ENCODE results near the gene PJA2.

DNA sequence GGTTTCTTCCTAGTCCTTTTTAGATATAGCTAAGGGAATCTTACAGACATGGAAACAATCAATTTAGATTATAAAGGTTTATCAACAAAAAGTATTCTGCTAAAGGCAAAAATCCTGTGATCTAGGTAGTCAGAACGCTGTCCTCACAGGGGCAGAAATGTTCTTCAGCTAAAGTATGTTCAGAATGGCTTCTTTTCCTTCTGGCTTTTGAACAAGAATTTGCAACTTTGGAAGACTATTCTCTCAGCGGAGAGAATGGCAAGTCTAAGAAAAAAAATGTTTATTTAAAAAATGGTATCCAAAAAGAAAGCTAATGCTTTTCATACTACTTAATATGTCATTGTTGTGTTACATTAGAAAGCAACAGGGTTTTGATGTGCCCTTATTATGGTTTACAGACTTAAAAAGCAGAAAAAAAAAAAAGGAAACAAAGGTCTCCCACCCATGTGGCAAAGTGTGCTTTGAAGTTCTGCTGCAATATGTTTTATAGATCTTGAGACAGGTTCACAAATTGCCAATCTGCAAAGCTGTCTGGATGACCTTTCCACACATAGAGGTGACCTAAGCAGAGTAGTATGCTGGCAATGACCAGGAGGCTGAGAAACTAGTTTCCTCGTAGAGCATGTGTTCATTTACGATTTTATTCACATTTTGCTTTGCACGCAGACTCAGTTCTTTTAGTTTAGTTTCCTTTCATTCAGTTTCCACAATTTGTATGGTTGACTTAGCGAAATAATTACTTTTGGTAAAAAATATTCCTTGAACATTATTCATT, 45.1 kb upstream of the PJA2 start:
- TF ChIP-seq, protein P1, sequence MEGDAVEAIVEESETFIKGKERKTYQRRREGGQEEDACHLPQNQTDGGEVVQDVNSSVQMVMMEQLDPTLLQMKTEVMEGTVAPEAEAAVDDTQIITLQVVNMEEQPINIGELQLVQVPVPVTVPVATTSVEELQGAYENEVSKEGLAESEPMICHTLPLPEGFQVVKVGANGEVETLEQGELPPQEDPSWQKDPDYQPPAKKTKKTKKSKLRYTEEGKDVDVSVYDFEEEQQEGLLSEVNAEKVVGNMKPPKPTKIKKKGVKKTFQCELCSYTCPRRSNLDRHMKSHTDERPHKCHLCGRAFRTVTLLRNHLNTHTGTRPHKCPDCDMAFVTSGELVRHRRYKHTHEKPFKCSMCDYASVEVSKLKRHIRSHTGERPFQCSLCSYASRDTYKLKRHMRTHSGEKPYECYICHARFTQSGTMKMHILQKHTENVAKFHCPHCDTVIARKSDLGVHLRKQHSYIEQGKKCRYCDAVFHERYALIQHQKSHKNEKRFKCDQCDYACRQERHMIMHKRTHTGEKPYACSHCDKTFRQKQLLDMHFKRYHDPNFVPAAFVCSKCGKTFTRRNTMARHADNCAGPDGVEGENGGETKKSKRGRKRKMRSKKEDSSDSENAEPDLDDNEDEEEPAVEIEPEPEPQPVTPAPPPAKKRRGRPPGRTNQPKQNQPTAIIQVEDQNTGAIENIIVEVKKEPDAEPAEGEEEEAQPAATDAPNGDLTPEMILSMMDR (conservative IDR thresholded peaks at IDR 0.05 in 1 of 2, IDR thresholded peaks at IDR 0.05 in 1 of 2; ENCODE audit: low read depth in 1 of 2, low read length in 2 of 2), result no peak
- TF ChIP-seq EZH2 (IDR thresholded peaks at IDR 0.05; ENCODE audit: low read length, missing control alignments), result no peak

All from fibroblast of lung (primary cell).